ENCODE results near the gene LRIG1.

The LRIG1 gene

DNA sequence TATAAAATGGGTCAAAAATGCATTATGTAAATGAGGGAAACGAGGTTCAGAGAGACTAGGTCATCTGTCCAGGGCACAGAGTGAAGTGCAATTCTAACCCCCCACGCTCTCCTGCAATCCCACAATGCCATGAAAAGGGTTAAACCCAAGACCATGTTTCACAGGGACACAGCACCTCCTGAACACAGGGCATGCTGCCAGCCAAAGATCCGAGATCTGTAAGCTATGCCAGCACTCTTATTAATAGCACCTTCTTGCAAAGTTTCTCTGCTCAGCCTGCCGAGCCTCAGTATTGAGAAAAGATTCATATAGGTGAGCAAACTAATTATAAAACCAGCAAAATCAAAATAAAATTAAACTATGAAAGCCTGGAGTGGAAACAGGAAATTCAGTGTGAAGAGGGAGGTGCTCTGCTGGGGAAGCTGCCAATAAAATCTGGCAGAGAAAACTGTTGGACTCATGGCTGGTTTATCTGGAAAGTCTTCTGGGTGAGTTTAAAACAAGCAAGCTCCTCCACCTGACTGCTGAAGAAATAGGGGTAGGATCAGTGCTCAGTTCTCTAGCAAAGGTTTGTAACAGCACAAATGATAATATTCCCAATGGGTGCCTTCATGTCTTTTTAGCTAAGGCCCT, 50.3 kb downstream of the LRIG1 start:
- peak in 21 of 51 donors; percentile 16 to 62 (median 46) for DNase-seq

GRCh38 chr3:66449411-66449974, 51.3 kb downstream of the LRIG1 start:
- peak in 8 of 51 donors; percentile 10 to 41 (median 21) for DNase-seq

GRCh38 chr3:66444146-66444644, 56.6 kb downstream of the LRIG1 start:
- no peak for DNase-seq

GRCh38 chr3:66443118-66443803, 57.6 kb downstream of the LRIG1 start:
- DNase-seq = peak in 3 of 51 donors; percentile 50 to 58 (median 55)

GRCh38 chr3:66442254-66443117, 58.3 kb downstream of the LRIG1 start:
- DNase-seq = peak in 29 of 51 donors; percentile 9 to 67 (median 38)

GRCh38 chr3:66441692-66442091, 59.1 kb downstream of the LRIG1 start:
- DNase-seq = no peak

- DNase-seq = no peak
These were observed 59.7 kb downstream of the LRIG1 start for GRCh38 chr3:66441129-66441528.

- DNase-seq = no peak
These were observed 61.0 kb downstream of the LRIG1 start for GRCh38 chr3:66439666-66440344.

DNA sequence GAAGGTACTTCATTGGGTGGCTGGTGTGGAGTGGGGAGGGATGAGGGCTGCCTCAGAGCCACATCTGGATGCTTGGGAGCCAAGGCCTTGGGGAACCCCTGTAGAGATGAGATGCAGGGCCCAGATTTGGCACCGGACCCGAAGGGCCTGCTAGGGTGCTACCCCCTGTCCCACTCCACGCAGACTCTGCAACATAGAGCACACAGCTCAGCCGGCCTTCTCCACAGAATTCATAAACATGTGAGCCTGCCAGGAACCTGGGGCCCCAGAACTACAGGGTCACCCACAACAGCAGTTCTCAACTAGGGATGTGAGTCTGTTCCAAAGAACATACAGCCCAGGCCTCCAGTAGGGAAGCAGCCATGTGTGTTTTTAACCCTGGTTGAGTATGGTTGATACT, 62.8 kb downstream of the LRIG1 start:
- no peak for DNase-seq

DNA sequence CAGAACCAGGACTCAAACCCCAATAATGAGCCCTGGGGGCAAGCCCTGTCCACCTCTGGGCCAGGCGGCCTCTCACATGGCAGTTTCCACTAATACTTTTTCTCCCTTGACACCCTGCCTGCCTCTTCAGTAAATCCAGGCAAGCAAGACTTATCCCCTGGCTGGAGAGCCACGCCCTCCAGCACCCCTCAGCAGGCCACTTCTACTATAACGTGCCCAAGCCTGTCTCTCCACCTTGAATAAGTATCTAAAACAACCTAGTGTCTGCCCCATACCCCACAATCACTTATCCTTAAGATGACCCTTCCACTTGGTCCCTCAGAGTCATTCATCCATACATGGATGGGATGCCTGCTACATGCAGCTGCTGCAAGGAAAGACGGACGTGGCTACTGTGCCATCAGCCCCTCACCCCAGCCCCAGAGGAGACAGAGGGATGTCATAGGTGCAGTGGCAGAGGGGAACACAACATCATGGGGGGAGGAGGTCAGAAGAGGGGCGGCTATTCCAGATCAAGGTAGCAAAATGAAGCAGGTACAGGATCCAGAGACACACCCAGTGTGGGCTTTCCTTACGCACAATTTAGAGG, 63.4 kb downstream of the LRIG1 start:
- no peak for DNase-seq

GRCh38 chr3:66435989-66436388, 64.8 kb downstream of the LRIG1 start:
- no peak for DNase-seq

DNA sequence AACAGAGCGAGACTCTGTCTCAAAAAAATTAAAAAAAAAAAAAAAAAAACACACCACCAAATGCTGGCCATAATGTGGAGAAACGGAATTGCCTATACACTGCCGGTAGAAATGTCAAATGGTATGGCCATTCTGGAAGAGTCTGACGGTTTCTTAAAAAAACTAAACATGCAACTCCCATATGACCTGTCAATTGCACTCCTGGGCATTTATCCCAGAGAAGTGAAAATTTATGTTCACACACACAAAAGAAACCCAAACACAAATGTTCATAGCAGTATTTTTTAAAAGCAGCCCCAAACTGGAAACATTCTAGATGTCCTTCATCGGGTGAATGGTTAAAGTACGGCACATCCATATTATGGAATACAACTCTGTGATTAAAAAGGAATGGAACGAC, 66.1 kb downstream of the LRIG1 start:
- DNase-seq = no peak

DNA sequence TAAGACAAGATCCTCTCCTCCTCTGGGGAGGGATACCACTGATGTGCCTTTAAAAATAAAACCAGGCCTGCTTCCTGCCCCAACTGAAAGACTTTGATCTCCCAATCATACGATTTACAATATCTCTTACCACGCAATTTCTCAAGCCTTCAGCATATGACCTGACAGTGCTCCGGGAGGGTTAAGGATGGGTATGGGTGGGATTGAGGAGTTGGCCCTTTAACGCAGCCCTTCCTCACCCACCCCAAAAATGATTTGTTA, 67.4 kb downstream of the LRIG1 start:
- DNase-seq = no peak

- no peak for DNase-seq
These were observed 67.9 kb downstream of the LRIG1 start for GRCh38 chr3:66432767-66433521.

GRCh38 chr3:66432041-66432766, 68.6 kb downstream of the LRIG1 start:
- DNase-seq = no peak

GRCh38 chr3:66431494-66431893, 69.3 kb downstream of the LRIG1 start:
- DNase-seq = peak in 3 of 51 donors; percentile 7 to 35 (median 21)

GRCh38 chr3:66430876-66431275, 69.9 kb downstream of the LRIG1 start:
- no peak for DNase-seq

- DNase-seq = peak in 30 of 51 donors; percentile 16 to 83 (median 52)
These were observed 72.1 kb downstream of the LRIG1 start for GRCh38 chr3:66428733-66429132.

- no peak for DNase-seq
These were observed 72.8 kb downstream of the LRIG1 start for GRCh38 chr3:66427951-66428474.

Measured in hypothalamus (tissue), 51 donors.